Aorta (tissue), 5 donors: ENCODE data around the gene UBTF. TPM values are rescaled to one million over a fixed set of nuclear protein-coding genes. Genes with fewer than 3 reads are reported as not detected.
A peak's percentile ranks its signal among the peaks of the same experiment; 100 is the strongest.

Experiments used
- ATAC-seq: fragments of 200-7000 bp; cut with Tn5 transposase; one replicate; pipeline ENCODE4 v1.9.1; 2022; ENCODE audit warnings: moderate library complexity; ENCODE audit not compliant: low FRiP score
- DNase-seq, 2 donors: peaks; one replicate each; pipeline ENCODE4 v3.0.0-alpha.2; 2020
- H3K27ac ChIP-seq, 2 donors: one replicate each; pipeline ENCODE4 v1.5.1; 2013; ENCODE audit warnings: low read length in 2 of 2, mild to moderate bottlenecking in 2 of 2, moderate library complexity in 2 of 2, control low read depth in 1 of 2, inconsistent platforms in 1 of 2, low read depth in 1 of 2
- H3K27me3 ChIP-seq, 2 donors: one replicate each; pipeline ENCODE4 v1.6.1; 2013; ENCODE audit warnings: control low read depth in 1 of 2, low read length in 1 of 2, mild to moderate bottlenecking in 1 of 2, moderate library complexity in 1 of 2; ENCODE audit not compliant: insufficient read depth in 2 of 2, control insufficient read depth in 1 of 2
- H3K36me3 ChIP-seq, 2 donors: one replicate each; pipeline ENCODE4 v1.6.1; 2013; ENCODE audit warnings: control low read depth in 1 of 2, low read length in 1 of 2, mild to moderate bottlenecking in 1 of 2; ENCODE audit not compliant: insufficient read depth in 2 of 2, control insufficient read depth in 1 of 2
- H3K4me1 ChIP-seq, 2 donors: one replicate each; pipeline ENCODE4 v1.6.1; 2013; ENCODE audit warnings: low read length in 2 of 2, control low read depth in 1 of 2, mild to moderate bottlenecking in 1 of 2, moderate library complexity in 1 of 2; ENCODE audit not compliant: insufficient read depth in 2 of 2, control insufficient read depth in 1 of 2
- H3K4me3 ChIP-seq, 2 donors: one replicate each; pipeline ENCODE4 v1.5.1; 2013; ENCODE audit warnings: low read length in 2 of 2, control low read depth in 1 of 2, mild to moderate bottlenecking in 1 of 2
- H3K9me3 ChIP-seq: one replicate; pipeline ENCODE4 v1.6.1; 2013; ENCODE audit warnings: mild to moderate bottlenecking, low read length; ENCODE audit not compliant: control insufficient read depth
- WGBS, 2 donors: extraction: QIAGEN DNeasy Blood & Tissue Kit; methylation state at CpG; one replicate each; pipeline ENCODE4 v1.1.7; 2013; 5-methylcytosine and 5-hydroxymethylcytosine counted together
- intact Hi-C, 2 donors: fragments of 100-400 bp; cut with DNase I; formaldehyde crosslinking; loops; one replicate each; pipeline versions ENCODE4 v1.14.2 to v1.15.0; 2022
- polyA plus RNA-seq, 2 donors: library from polyadenylated mRNA; stranded (reverse); fragments of 200-250 nt; gene quantifications; one replicate each; pipeline ENCODE4 v1.2.3, GENCODE V29; 2013
- total RNA-seq, 2 donors: library from RNA; stranded (reverse); fragmentation: NEBNext Ultra II Directional; extraction: Animal tissue kit (Norgen Biotek cat#: 25700); gene quantifications; one replicate each; pipeline ENCODE4 v1.2.1, GENCODE V29; 2021
- donor health status: healthy with polysubstance abuse.
- donor health status: Bipolar disorder and iron deficiency.
- donor health status: DM: no; HTN: no; CAD: no.
- donor health status: DM: no; HTN: no; CAD: no.
- donor health status: DM: yes; HTN: yes; CAD: no.

Gene UBTF
- total and polyA plus RNA-seq, 4 donors, result 26.5 to 75.4 (median 42.5) TPM

GRCh38 chr17:44174427-44174826 lies 45.0 kb downstream of the UBTF start:
- no peak for ATAC-seq
- Histone ChIP-seq H3K36me3 (peaks cover 0 to 3% of the 10 kb centered on the region in 2 donors), H3K4me3 (no peak overlapping the region), H3K9me3 (no peaks in the 10 kb centered on the region), H3K27ac (no peak overlapping the region), H3K27me3 (no peaks in the 10 kb centered on the region), H3K4me1 (no peaks in the 10 kb centered on the region)
- DNase-seq, result no peak
- WGBS, 2 donors, result 97 to 98% methylated on average over 2 of the region's 2 CpGs
- intact Hi-C loops, result no loop called here

- no peak overlapping the region for H3K4me3 ChIP-seq
- H3K27ac ChIP-seq, result no peak overlapping the region
- H3K9me3 ChIP-seq, result no peaks in the 10 kb centered on the region
- 84 to 88% methylated on average over 17 of the region's 17 CpGs for WGBS, 2 donors
- no peaks in the 10 kb centered on the region for H3K4me1 ChIP-seq
- DNase-seq (no peak), ATAC-seq (no peak)
- intact Hi-C loops, result no loop called here
- H3K36me3 ChIP-seq, result peaks cover 0 to 3% of the 10 kb centered on the region in 2 donors
- no peaks in the 10 kb centered on the region for H3K27me3 ChIP-seq
Observed at GRCh38 chr17:44171931-44172455, 47.5 kb downstream of the UBTF start.

- Histone ChIP-seq H3K36me3 (no peaks in the 10 kb centered on the region), H3K27me3 (no peaks in the 10 kb centered on the region), H3K4me3 (peak within 1 kb of the TSS in 1 of 2 donors; percentile 16), H3K9me3 (no peaks in the 10 kb centered on the region), H3K4me1 (no peaks in the 10 kb centered on the region), H3K27ac (peak within 1 kb of the TSS; percentile 3 to 11)
- intact Hi-C loops, result loop anchor here in 1 of 2 donors (1.0 kb wide), 1 partner anchor 29 kb away; the partner anchor contains the start of gene HROB
- DNase-seq (peak in 1 of 2 donors; percentile 61), ATAC-seq (peak; percentile 65)
- WGBS, 2 donors, result 4 to 5% methylated on average over 21 of the region's 21 CpGs
Observed at GRCh38 chr17:44170499-44171201, 48.8 kb downstream of the UBTF start, which contains the start of gene ASB16. TSS of gene ASB16 (plus strand) at chr17:44170704. CDS start at chr17:44170790, 86 bp downstream.

GRCh38 chr17:44170135-44170498 lies 49.4 kb downstream of the UBTF start:
- ATAC-seq, result no peak
- H3K9me3 ChIP-seq, result no peaks in the 10 kb centered on the region
- H3K4me1 ChIP-seq, result no peaks in the 10 kb centered on the region
- WGBS, 2 donors, result 23 to 26% methylated on average over 5 of the region's 5 CpGs
- intact Hi-C loops, result loop anchor here in 1 of 2 donors (1.0 kb wide), 1 partner anchor 29 kb away; the partner anchor contains the start of gene HROB
- no peaks in the 10 kb centered on the region for H3K36me3 ChIP-seq
- no peak overlapping the region for H3K4me3 ChIP-seq
- peak overlapping the region in 1 of 2 donors; percentile 4 for H3K27ac ChIP-seq
- H3K27me3 ChIP-seq, result no peaks in the 10 kb centered on the region
- no peak for DNase-seq

- no peak for DNase-seq
- no peak for ATAC-seq
- intact Hi-C loops, result loop anchor here (5.0 kb wide), 2 partner anchors 95 to 225 kb away; partner anchors contain the start of genes G6PC3 (in 1 of the 2) and PPY (in 1 of the 2)
- 4 to 10% methylated on average over 7 of the region's 7 CpGs for WGBS, 2 donors
- Histone ChIP-seq H3K27ac (no peak overlapping the region), H3K27me3 (no peaks in the 10 kb centered on the region), H3K4me1 (no peaks in the 10 kb centered on the region), H3K36me3 (no peaks in the 10 kb centered on the region), H3K4me3 (no peak overlapping the region), H3K9me3 (no peaks in the 10 kb centered on the region)
Observed at GRCh38 chr17:44167181-44167861, 52.2 kb downstream of the UBTF start.

GRCh38 chr17:44164476-44164875 lies 55.0 kb downstream of the UBTF start:
- WGBS, 2 donors, result 94% methylated on average over 1 of the region's 1 CpG

GRCh38 chr17:44159519-44160210 lies 59.8 kb downstream of the UBTF start:
- no peak overlapping the region for H3K27ac ChIP-seq
- DNase-seq (no peak), ATAC-seq (no peak)
- no peaks in the 10 kb centered on the region for H3K27me3 ChIP-seq
- intact Hi-C loops, result no loop called here
- H3K9me3 ChIP-seq, result no peaks in the 10 kb centered on the region
- H3K4me3 ChIP-seq, result no peak overlapping the region
- 91 to 92% methylated on average over 15 of the region's 15 CpGs for WGBS, 2 donors
- no peaks in the 10 kb centered on the region for H3K4me1 ChIP-seq
- no peaks in the 10 kb centered on the region for H3K36me3 ChIP-seq

More at GRCh38 chr17:44164476-44164875, 55.0 kb downstream of the UBTF start:
- no peak for ATAC-seq
- no peak overlapping the region for H3K4me3 ChIP-seq
- no peak for DNase-seq
- no peaks in the 10 kb centered on the region for H3K36me3 ChIP-seq
- no peaks in the 10 kb centered on the region for H3K27me3 ChIP-seq
- H3K27ac ChIP-seq, result no peak overlapping the region
- no peaks in the 10 kb centered on the region for H3K9me3 ChIP-seq
- intact Hi-C loops, result no loop called here
- H3K4me1 ChIP-seq, result no peaks in the 10 kb centered on the region

- Histone ChIP-seq H3K27ac (no peak overlapping the region), H3K4me1 (no peaks in the 10 kb centered on the region), H3K4me3 (no peak overlapping the region), H3K36me3 (no peaks in the 10 kb centered on the region), H3K27me3 (no peaks in the 10 kb centered on the region), H3K9me3 (no peaks in the 10 kb centered on the region)
- DNase-seq (no peak), ATAC-seq (peak; percentile 22)
- WGBS, 2 donors, result 72 to 89% methylated on average over 2 of the region's 2 CpGs
- intact Hi-C loops, result no loop called here
Observed at GRCh38 chr17:44155488-44155887, 64.0 kb downstream of the UBTF start.
